Neural progenitor cell (in vitro differentiated cells): ENCODE data around the gene DNAH14. TPM values are rescaled to one million over a fixed set of nuclear protein-coding genes. Genes with fewer than 3 reads are reported as not detected.
"Not testable (repeated sequence)": the region's sequence is repeated elsewhere in the genome, so short reads cannot be mapped to it uniquely, and the experiment has no call there.

ENCODE experiments used
- DNase-seq: peaks from one replicate; pipeline ENCODE4 v3.0.0-alpha.2; 2016; ENCODE audit warnings: low spot score
- H2AFZ ChIP-seq: fragments of 200-600 bp; sonication (generic); replicated peaks from 2 replicates; pipeline ENCODE4 v1.6.1; 2016; ENCODE audit warnings: antibody characterized with exemption
- H3F3A ChIP-seq: fragments of 200-600 bp; sonication (generic); 2 replicates; pipeline ENCODE4 v1.6.1; 2016; ENCODE audit warnings: antibody characterized with exemption, low read depth
- H3K27ac ChIP-seq: fragments of 200-600 bp; sonication (generic); 2 replicates; pipeline ENCODE4 v1.5.1; 2016; ENCODE audit warnings: mild to moderate bottlenecking
- H3K27me3 ChIP-seq: fragments of 200-600 bp; sonication (generic); 2 replicates; pipeline ENCODE4 v1.6.1; 2016; ENCODE audit warnings: mild to moderate bottlenecking, moderate library complexity
- H3K36me3 ChIP-seq: fragments of 200-600 bp; sonication (generic); 2 replicates; pipeline ENCODE4 v1.5.1; 2016
- H3K4me1 ChIP-seq: fragments of 200-600 bp; sonication (generic); 2 replicates; pipeline ENCODE4 v1.6.1; 2016; ENCODE audit warnings: mixed run types
- H3K4me2 ChIP-seq: fragments of 200-600 bp; sonication (generic); 2 replicates; pipeline ENCODE4 v1.6.1; 2016
- H3K4me3 ChIP-seq: fragments of 200-600 bp; sonication (generic); 2 replicates; pipeline ENCODE4 v1.5.1; 2016
- H3K79me2 ChIP-seq: fragments of 200-600 bp; sonication (generic); 2 replicates; pipeline ENCODE4 v1.6.1; 2016; ENCODE audit warnings: low read depth
- H3K9ac ChIP-seq: fragments of 200-600 bp; sonication (generic); 2 replicates; pipeline ENCODE4 v1.6.1; 2016
- H3K9me3 ChIP-seq: fragments of 200-600 bp; sonication (generic); 2 replicates; pipeline ENCODE4 v1.5.1; 2016; ENCODE audit warnings: low read depth
- H4K20me1 ChIP-seq: fragments of 200-600 bp; sonication (generic); 2 replicates; pipeline ENCODE4 v1.6.1; 2016; ENCODE audit warnings: low read depth
- H3K27ac Mint-ChIP-seq: 3 replicates; pipeline ENCODE4 v1.8.0; 2021; ENCODE audit warnings: mixed read lengths
- H3K27me3 Mint-ChIP-seq: 2 replicates; pipeline ENCODE4 v1.8.0; 2022; ENCODE audit warnings: low read depth, mild to moderate bottlenecking, inconsistent platforms, moderate library complexity, mixed read lengths; ENCODE audit not compliant: insufficient read depth
- H3K36me3 Mint-ChIP-seq: 3 replicates; pipeline ENCODE4 v1.8.0; 2021; ENCODE audit warnings: mixed read lengths
- H3K4me1 Mint-ChIP-seq: 3 replicates; pipeline ENCODE4 v1.8.0; 2021; ENCODE audit warnings: mixed read lengths
- H3K4me3 Mint-ChIP-seq: 3 replicates; pipeline ENCODE4 v1.8.0; 2021; ENCODE audit warnings: mild to moderate bottlenecking, moderate library complexity, mixed read lengths
- H3K9me3 Mint-ChIP-seq: 3 replicates; pipeline ENCODE4 v1.8.0; 2020; ENCODE audit warnings: mixed read lengths
- CTCF ChIP-seq: fragments of 200-600 bp; sonication (generic); IDR thresholded peaks from 2 replicates; pipeline ENCODE4 v1.5.1; 2017; ENCODE audit warnings: antibody characterized with exemption, mild to moderate bottlenecking
- EZH2 ChIP-seq: fragments of 200-600 bp; sonication (generic); IDR thresholded peaks from 2 replicates; pipeline ENCODE4 v1.6.1; 2017; ENCODE audit warnings: antibody characterized with exemption, mild to moderate bottlenecking, moderate library complexity
- EZH2phosphoT487 ChIP-seq: fragments of 200-600 bp; sonication (generic); IDR thresholded peaks from 2 replicates; pipeline ENCODE4 v1.6.1; 2017; ENCODE audit warnings: antibody characterized with exemption
- total RNA-seq: library from RNA; depleted of rRNA; stranded (reverse); fragments of >200 nt; gene quantifications from 2 replicates; pipeline ENCODE4 v1.2.3, GENCODE V29; 2015; ENCODE audit warnings: low replicate concordance

DNAH14 gene
- total RNA-seq, 1 donor from 2014 or later = 118 TPM

GRCh38 chr1:225008050-225008449 lies 78.6 kb downstream of the DNAH14 start:
- not testable (repeated sequence) for H3K9ac ChIP-seq, H4K20me1 ChIP-seq, H3K9me3 ChIP-seq, H3K4me1 Mint-ChIP-seq, H3K27ac ChIP-seq, H3K79me2 ChIP-seq, H3K27me3 ChIP-seq, H3K36me3 ChIP-seq, H2AFZ ChIP-seq, H3K4me3 ChIP-seq, H3K4me1 ChIP-seq, H3K4me3 Mint-ChIP-seq, H3K4me2 ChIP-seq, H3F3A ChIP-seq, DNase-seq, H3K27ac Mint-ChIP-seq, H3K27me3 Mint-ChIP-seq
- Mint-ChIP-seq H3K9me3 (peaks cover 29% of the 10 kb centered on the region), H3K36me3 (peaks cover 18% of the 10 kb centered on the region)

- TF ChIP-seq EZH2phosphoT487 (no peak), CTCF (no peak), EZH2 (no peak)
- no peak overlapping the region for H3K4me3 ChIP-seq
- no peak overlapping the region for H2AFZ ChIP-seq
- no peak for DNase-seq
- H4K20me1 ChIP-seq = no peaks in the 10 kb centered on the region
- Mint-ChIP-seq H3K36me3 (peaks cover 9% of the 10 kb centered on the region), H3K4me3 (no peak overlapping the region), H3K4me1 (no peaks in the 10 kb centered on the region), H3K27me3 (no peaks in the 10 kb centered on the region), H3K27ac (no peak overlapping the region), H3K9me3 (peaks cover 7% of the 10 kb centered on the region)
- no peak overlapping the region for H3K9ac ChIP-seq
- H3F3A ChIP-seq = no peaks in the 10 kb centered on the region
- peaks cover 10% of the 10 kb centered on the region for H3K9me3 ChIP-seq
- no peak overlapping the region for H3K4me2 ChIP-seq
- no peaks in the 10 kb centered on the region for H3K79me2 ChIP-seq
- no peaks in the 10 kb centered on the region for H3K36me3 ChIP-seq
- no peaks in the 10 kb centered on the region for H3K27me3 ChIP-seq
- H3K27ac ChIP-seq = no peak overlapping the region
- no peaks in the 10 kb centered on the region for H3K4me1 ChIP-seq
These were observed 91.6 kb downstream of the DNAH14 start for GRCh38 chr1:225021037-225021436.

- no peak overlapping the region for H3K27ac ChIP-seq
- no peak for DNase-seq
- H3K27me3 ChIP-seq = no peaks in the 10 kb centered on the region
- peaks cover 4% of the 10 kb centered on the region for H3K9me3 ChIP-seq
- H3K4me3 ChIP-seq = no peak overlapping the region
- H3K36me3 ChIP-seq = no peaks in the 10 kb centered on the region
- H3F3A ChIP-seq = no peaks in the 10 kb centered on the region
- H3K79me2 ChIP-seq = no peaks in the 10 kb centered on the region
- peaks cover 15% of the 10 kb centered on the region for H3K36me3 Mint-ChIP-seq
- H3K4me1 ChIP-seq = no peaks in the 10 kb centered on the region
- no peak overlapping the region for H3K27ac Mint-ChIP-seq
- no peaks in the 10 kb centered on the region for H3K4me1 Mint-ChIP-seq
- no peak overlapping the region for H3K4me3 Mint-ChIP-seq
- H2AFZ ChIP-seq = no peak overlapping the region
- H3K9ac ChIP-seq = no peak overlapping the region
- no peaks in the 10 kb centered on the region for H4K20me1 ChIP-seq
- TF ChIP-seq EZH2 (no peak), CTCF (no peak), EZH2phosphoT487 (no peak)
- peaks cover 10% of the 10 kb centered on the region for H3K9me3 Mint-ChIP-seq
- H3K4me2 ChIP-seq = no peak overlapping the region
- no peaks in the 10 kb centered on the region for H3K27me3 Mint-ChIP-seq
These were observed 97.2 kb downstream of the DNAH14 start for GRCh38 chr1:225026701-225027100.

GRCh38 chr1:225036441-225036840 lies 107.0 kb downstream of the DNAH14 start:
- not testable (repeated sequence) for H3K9me3 ChIP-seq, H3K27me3 ChIP-seq, H4K20me1 ChIP-seq, H3K27ac ChIP-seq, H2AFZ ChIP-seq, H3K4me1 Mint-ChIP-seq, H3K4me2 ChIP-seq, DNase-seq, H3K4me3 ChIP-seq, H3K27ac Mint-ChIP-seq, H3K36me3 Mint-ChIP-seq, H3K36me3 ChIP-seq, H3K9me3 Mint-ChIP-seq, H3K4me3 Mint-ChIP-seq, H3K9ac ChIP-seq, H3F3A ChIP-seq, H3K27me3 Mint-ChIP-seq, H3K4me1 ChIP-seq, H3K79me2 ChIP-seq
